DOHH2 (cell line): ENCODE data around the gene VWA5A.
"Not testable (repeated sequence)": the region's sequence is repeated elsewhere in the genome, so short reads cannot be mapped to it uniquely, and the experiment has no call there.

Experiments
- H3F3A ChIP-seq: fragments of 200-600 bp; sonication (generic), shearing (Covaris generic); 2 replicates; pipeline ENCODE4 v1.6.0; 2016; ENCODE audit warnings: antibody characterized with exemption, mild to moderate bottlenecking; ENCODE audit not compliant: control insufficient read depth, insufficient read depth
- H3K27ac ChIP-seq: fragments of 200-600 bp; sonication (generic); 2 replicates; pipeline ENCODE4 v1.5.1; 2014; ENCODE audit warnings: low read depth, mild to moderate bottlenecking, low read length, moderate library complexity
- H3K27me3 ChIP-seq: fragments of 200-600 bp; sonication (generic); 2 replicates; pipeline ENCODE4 v1.6.1; 2014; ENCODE audit warnings: mild to moderate bottlenecking, low read length, mixed read lengths; ENCODE audit not compliant: control insufficient read depth
- H3K36me3 ChIP-seq: fragments of 200-600 bp; sonication (generic); 2 replicates; pipeline ENCODE4 v1.6.1; 2014; ENCODE audit warnings: mild to moderate bottlenecking, low read length, moderate library complexity, mixed read lengths; ENCODE audit not compliant: control insufficient read depth
- H3K4me1 ChIP-seq: fragments of 200-600 bp; sonication (generic); 2 replicates; pipeline ENCODE4 v1.6.1; 2014; ENCODE audit warnings: mild to moderate bottlenecking, low read length, mixed read lengths; ENCODE audit not compliant: control insufficient read depth
- H3K4me2 ChIP-seq: fragments of 200-600 bp; sonication (generic); 2 replicates; pipeline ENCODE4 v1.6.0; 2014; ENCODE audit warnings: mild to moderate bottlenecking, low read length, moderate library complexity
- H3K4me3 ChIP-seq: fragments of 200-600 bp; sonication (generic); 2 replicates; pipeline ENCODE4 v1.5.1; 2014; ENCODE audit warnings: mild to moderate bottlenecking, low read length, mixed read lengths
- H3K79me2 ChIP-seq: fragments of 200-600 bp; sonication (generic); 2 replicates; pipeline ENCODE4 v1.6.1; 2014; ENCODE audit warnings: mild to moderate bottlenecking, low read length, mixed read lengths; ENCODE audit not compliant: control insufficient read depth
- H3K9me2 ChIP-seq: fragments of 200-600 bp; sonication (generic); replicated peaks from 2 replicates; pipeline ENCODE4 v1.6.1; 2014; ENCODE audit warnings: mild to moderate bottlenecking, low read length, mixed read lengths; ENCODE audit not compliant: control insufficient read depth
- H3K9me3 ChIP-seq: fragments of 200-600 bp; sonication (generic); 2 replicates; pipeline ENCODE4 v1.6.1; 2014; ENCODE audit warnings: antibody characterized with exemption, low read length, mixed read lengths; ENCODE audit not compliant: control insufficient read depth, insufficient read depth
- H4K20me1 ChIP-seq: fragments of 200-600 bp; sonication (generic); 2 replicates; pipeline ENCODE4 v1.6.0; 2014; ENCODE audit warnings: low read depth, mild to moderate bottlenecking, antibody characterized with exemption, low read length, moderate library complexity; ENCODE audit not compliant: control insufficient read depth, insufficient read depth
- EZH2phosphoT487 ChIP-seq: fragments of 200-600 bp; sonication (generic); IDR thresholded peaks from 2 replicates; pipeline ENCODE4 v1.6.1; 2017; ENCODE audit warnings: borderline replicate concordance, mild to moderate bottlenecking, antibody characterized with exemption, low read length, moderate library complexity, mixed read lengths
- TF ChIP-seq, protein P1 (sequence below): fragments of 200-600 bp; sonication (generic); IDR thresholded peaks from one replicate; pipeline ENCODE4 v1.5.1; 2014; ENCODE audit warnings: antibody characterized with exemption, mild to moderate bottlenecking, low read depth, low read length; ENCODE audit not compliant: poor library complexity, severe bottlenecking

Gene VWA5A

GRCh38 chr11:124160986-124161385 is 45.7 kb downstream of the VWA5A start:
- H3K4me2 ChIP-seq, result no peak overlapping the region
- no peaks in the 10 kb centered on the region for H4K20me1 ChIP-seq
- no peaks in the 10 kb centered on the region for H3K79me2 ChIP-seq
- no peaks in the 10 kb centered on the region for H3F3A ChIP-seq
- no peaks in the 10 kb centered on the region for H3K36me3 ChIP-seq
- H3K4me3 ChIP-seq, result no peak overlapping the region
- TF ChIP-seq, protein P1, sequence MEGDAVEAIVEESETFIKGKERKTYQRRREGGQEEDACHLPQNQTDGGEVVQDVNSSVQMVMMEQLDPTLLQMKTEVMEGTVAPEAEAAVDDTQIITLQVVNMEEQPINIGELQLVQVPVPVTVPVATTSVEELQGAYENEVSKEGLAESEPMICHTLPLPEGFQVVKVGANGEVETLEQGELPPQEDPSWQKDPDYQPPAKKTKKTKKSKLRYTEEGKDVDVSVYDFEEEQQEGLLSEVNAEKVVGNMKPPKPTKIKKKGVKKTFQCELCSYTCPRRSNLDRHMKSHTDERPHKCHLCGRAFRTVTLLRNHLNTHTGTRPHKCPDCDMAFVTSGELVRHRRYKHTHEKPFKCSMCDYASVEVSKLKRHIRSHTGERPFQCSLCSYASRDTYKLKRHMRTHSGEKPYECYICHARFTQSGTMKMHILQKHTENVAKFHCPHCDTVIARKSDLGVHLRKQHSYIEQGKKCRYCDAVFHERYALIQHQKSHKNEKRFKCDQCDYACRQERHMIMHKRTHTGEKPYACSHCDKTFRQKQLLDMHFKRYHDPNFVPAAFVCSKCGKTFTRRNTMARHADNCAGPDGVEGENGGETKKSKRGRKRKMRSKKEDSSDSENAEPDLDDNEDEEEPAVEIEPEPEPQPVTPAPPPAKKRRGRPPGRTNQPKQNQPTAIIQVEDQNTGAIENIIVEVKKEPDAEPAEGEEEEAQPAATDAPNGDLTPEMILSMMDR, result no peak
- no peak for TF ChIP-seq EZH2phosphoT487
- no peak overlapping the region for H3K27ac ChIP-seq
- H3K9me3 ChIP-seq, result no peaks in the 10 kb centered on the region
- no peaks in the 10 kb centered on the region for H3K4me1 ChIP-seq
- H3K27me3 ChIP-seq, result no peaks in the 10 kb centered on the region
- H3K9me2 ChIP-seq, result no peaks in the 10 kb centered on the region

- no peaks in the 10 kb centered on the region for H3F3A ChIP-seq
- no peaks in the 10 kb centered on the region for H3K9me3 ChIP-seq
- no peaks in the 10 kb centered on the region for H3K4me1 ChIP-seq
- no peaks in the 10 kb centered on the region for H3K9me2 ChIP-seq
- no peaks in the 10 kb centered on the region for H3K27me3 ChIP-seq
- no peaks in the 10 kb centered on the region for H4K20me1 ChIP-seq
- no peak overlapping the region for H3K4me3 ChIP-seq
- TF ChIP-seq, protein P1, result no peak
- no peak for TF ChIP-seq EZH2phosphoT487
- no peak overlapping the region for H3K27ac ChIP-seq
- H3K4me2 ChIP-seq, result no peak overlapping the region
- H3K36me3 ChIP-seq, result no peaks in the 10 kb centered on the region
- no peaks in the 10 kb centered on the region for H3K79me2 ChIP-seq
These were observed 52.6 kb downstream of the VWA5A start for GRCh38 chr11:124167826-124168231.

DNA sequence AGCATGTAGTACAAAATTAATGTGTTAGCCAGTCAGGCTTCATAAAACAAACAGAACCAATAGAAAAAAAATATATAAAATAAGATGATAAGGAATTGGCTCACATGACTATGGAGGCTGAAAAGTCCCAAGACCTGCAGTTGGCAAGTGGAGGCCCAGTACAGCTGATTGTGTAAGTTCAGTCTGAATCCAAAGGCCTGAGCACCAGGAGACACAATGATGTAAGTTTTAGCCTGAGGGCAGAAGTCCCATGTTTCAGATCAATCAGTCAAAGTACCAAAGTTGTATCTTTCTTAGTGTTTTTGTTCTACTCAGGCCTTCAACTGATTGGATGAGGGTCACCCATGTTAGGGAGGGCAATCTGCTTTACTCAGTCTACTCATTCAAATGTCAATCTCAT is 53.5 kb downstream of the VWA5A start:
- Histone ChIP-seq H3K79me2 (no peaks in the 10 kb centered on the region), H4K20me1 (no peaks in the 10 kb centered on the region), H3K27me3 (no peaks in the 10 kb centered on the region), H3K36me3 (no peaks in the 10 kb centered on the region), H3K9me3 (no peaks in the 10 kb centered on the region), H3K9me2 (no peaks in the 10 kb centered on the region), H3K4me1 (no peaks in the 10 kb centered on the region), H3K4me2 (no peak overlapping the region), H3K4me3 (no peak overlapping the region), H3K27ac (no peak overlapping the region), H3F3A (no peaks in the 10 kb centered on the region)
- TF ChIP-seq, protein P1, result no peak
- TF ChIP-seq EZH2phosphoT487, result no peak

GRCh38 chr11:124170315-124170714 is 55.1 kb downstream of the VWA5A start:
- not testable (repeated sequence) for H3K9me3 ChIP-seq, H3K4me2 ChIP-seq, H3K79me2 ChIP-seq

More at GRCh38 chr11:124170315-124170714, 55.1 kb downstream of the VWA5A start:
- not testable (repeated sequence) for H3K36me3 ChIP-seq, H4K20me1 ChIP-seq, H3F3A ChIP-seq, H3K27ac ChIP-seq, H3K9me2 ChIP-seq, H3K4me1 ChIP-seq, H3K27me3 ChIP-seq, H3K4me3 ChIP-seq
